Panc1 (cell line): ENCODE data around the gene SMG6. TPM values are rescaled to one million over a fixed set of nuclear protein-coding genes. Genes with fewer than 3 reads are reported as not detected.

Experiments
- ATAC-seq: fragments of 200-7000 bp; cut with Tn5 transposase; 2 replicates; pipeline ENCODE4 v1.9.1; 2020; ENCODE audit warnings: mild to moderate bottlenecking, moderate library complexity
- BruUV-seq: library from RNA; stranded (reverse); fragments of 400-500 nt; replicated peaks from 2 replicates; lab custom pipeline; 2021; lab: Mats Ljungman, UMichigan
- CTCF ChIA-PET: fragments of 300-600 bp; sonication (Branson Sonifier 250); formaldehyde crosslinking; loops from one replicate; lab custom pipeline; 2022; ENCODE audit warnings: antibody characterized with exemption; lab: Charles Lee
- POLR2A ChIA-PET: fragments of 300-600 bp; sonication (Branson Sonifier 250); formaldehyde crosslinking; loops from one replicate; lab custom pipeline; 2022; ENCODE audit warnings: antibody characterized with exemption; lab: Charles Lee
- DNase-seq: peaks from one replicate; pipeline ENCODE4 v3.0.0-alpha.2; 2010; ENCODE audit warnings: low read depth, low spot score
- H3K27ac ChIP-seq: 2 replicates; pipeline ENCODE4 v1.5.1; 2011; ENCODE audit warnings: mild to moderate bottlenecking, low read length, inconsistent platforms
- H3K27me3 ChIP-seq: fragments of 200-500 bp; sonication (Bioruptor generic); 2 replicates; pipeline ENCODE4 v1.6.0; 2014; ENCODE audit warnings: low read length, inconsistent platforms; ENCODE audit not compliant: control insufficient read depth, insufficient read depth
- H3K36me3 ChIP-seq: fragments of 200-500 bp; sonication (Bioruptor generic); 2 replicates; pipeline ENCODE4 v1.5.1; 2014; ENCODE audit warnings: inconsistent platforms, mild to moderate bottlenecking, low read length, moderate library complexity; ENCODE audit not compliant: control insufficient read depth, insufficient read depth
- H3K4me1 ChIP-seq: 2 replicates; pipeline ENCODE4 v1.5.1; 2011; ENCODE audit warnings: inconsistent platforms, mild to moderate bottlenecking, low read length, moderate library complexity; ENCODE audit not compliant: control insufficient read depth, insufficient read depth
- H3K4me3 ChIP-seq, 2 experiments: 2 replicates each; pipeline ENCODE4 v1.5.1; 2011 to 2012; ENCODE audit warnings: low read depth in 2 of 2, low read length in 2 of 2, mild to moderate bottlenecking in 2 of 2, inconsistent platforms in 1 of 2, moderate library complexity in 1 of 2
- H3K9me3 ChIP-seq: fragments of 200-500 bp; sonication (Bioruptor generic); 2 replicates; pipeline ENCODE4 v1.5.1; 2014; ENCODE audit warnings: low read depth, mild to moderate bottlenecking, inconsistent platforms, low read length, moderate library complexity; ENCODE audit not compliant: control insufficient read depth, insufficient read depth
- CTCF ChIP-seq: fragments of 450-650 bp; IDR thresholded peaks from 2 replicates; pipeline ENCODE4 v1.5.1; 2017; ENCODE audit warnings: mild to moderate bottlenecking
- POLR2AphosphoS5 ChIP-seq: IDR thresholded peaks from 2 replicates; pipeline ENCODE4 v1.6.1; 2012; ENCODE audit warnings: mild to moderate bottlenecking, low read depth, low read length, moderate library complexity
- REST ChIP-seq, 2 experiments: IDR thresholded peaks; 2 replicates each; pipeline ENCODE4 v1.6.1; 2011 to 2012; ENCODE audit warnings: low read depth in 2 of 2, control low read depth in 1 of 2, low read length in 1 of 2, mild to moderate bottlenecking in 1 of 2, moderate library complexity in 1 of 2; ENCODE audit not compliant: insufficient read depth in 1 of 2
- SIN3A ChIP-seq: IDR thresholded peaks from 2 replicates; pipeline ENCODE4 v1.6.1; 2012; ENCODE audit warnings: low read depth, mild to moderate bottlenecking, low read length, moderate library complexity, borderline replicate concordance; ENCODE audit not compliant: insufficient read depth
- TCF7L2 ChIP-seq: IDR thresholded peaks from 2 replicates; pipeline ENCODE4 v1.6.1; 2011; ENCODE audit warnings: mild to moderate bottlenecking, low read depth, low read length, inconsistent platforms
- in situ Hi-C: cut with HindIII; loops from 2 replicates; pipeline ENCODE4 v1.10.0; 2016; ENCODE audit warnings: low sequenced_read_pairs, low pct_unique_long_range_greater_than_20kb
- intact Hi-C: fragments of 100-400 bp; cut with micrococcal nuclease; formaldehyde crosslinking; loops from one replicate; pipeline ENCODE4 v1.10.0; 2022; ENCODE audit not compliant: unreplicated experiment
- total RNA-seq: library from RNA; stranded (reverse); gene quantifications from one replicate; pipeline ENCODE4 v1.2.1, GENCODE V29; 2021; ENCODE audit not compliant: unreplicated experiment

The SMG6 gene
- total RNA-seq, 1 experiment from 2014 or later: 17.8 TPM

- no peak for TF ChIP-seq POLR2AphosphoS5
- no peak for TF ChIP-seq TCF7L2
- no peak for TF ChIP-seq CTCF
- no peak for TF ChIP-seq REST (IDR thresholded peaks at IDR 0.05; ENCODE audit: insufficient read depth in 1 of 2, low read depth in 2 of 2, low read length in 1 of 2)
- TF ChIP-seq SIN3A: no peak
- Histone ChIP-seq H3K9me3 (no peaks in the 10 kb centered on the region), H3K27me3 (no peaks in the 10 kb centered on the region), H3K4me3 (no peak overlapping the region), H3K27ac (no peak overlapping the region), H3K4me1 (no peaks in the 10 kb centered on the region), H3K36me3 (no peaks in the 10 kb centered on the region)
- no TSS peak for BruUV-seq
- intact Hi-C loops (no loop called here), in situ Hi-C loops (no loop called here)
- ATAC-seq (no peak), DNase-seq (no peak)
- CTCF ChIA-PET: no interaction called here
- POLR2A ChIA-PET: no interaction called here
Observed at GRCh38 chr17:2081564-2081963, 222.0 kb downstream of the SMG6 start.

- no peaks in the 10 kb centered on the region for H3K36me3 ChIP-seq
- H3K4me1 ChIP-seq: no peaks in the 10 kb centered on the region
- in situ Hi-C loops (no loop called here), intact Hi-C loops (no loop called here)
- no TSS peak for BruUV-seq
- H3K9me3 ChIP-seq: no peaks in the 10 kb centered on the region
- no peaks in the 10 kb centered on the region for H3K27me3 ChIP-seq
- TF ChIP-seq TCF7L2: no peak
- no peak for TF ChIP-seq REST (IDR thresholded peaks at IDR 0.05; ENCODE audit: insufficient read depth in 1 of 2, low read depth in 2 of 2, low read length in 1 of 2)
- TF ChIP-seq POLR2AphosphoS5: no peak
- TF ChIP-seq SIN3A: no peak
- no peak for TF ChIP-seq CTCF
- DNase-seq: no peak
- H3K4me3 ChIP-seq: no peak overlapping the region
- POLR2A ChIA-PET: interaction anchor here (0.7 kb wide), 1 partner anchor 309 kb away, joined by 3 read pairs; no protein-coding TSS in a partner anchor
- ATAC-seq: no peak
- no peak overlapping the region for H3K27ac ChIP-seq
- CTCF ChIA-PET: no interaction called here
Observed at GRCh38 chr17:2077040-2077439, 226.5 kb downstream of the SMG6 start.
